Measurements from ENCODE around the gene SLC38A7.
"Not testable (repeated sequence)": the region's sequence is repeated elsewhere in the genome, so short reads cannot be mapped to it uniquely, and the experiment has no call there.

Gene SLC38A7

DNA sequence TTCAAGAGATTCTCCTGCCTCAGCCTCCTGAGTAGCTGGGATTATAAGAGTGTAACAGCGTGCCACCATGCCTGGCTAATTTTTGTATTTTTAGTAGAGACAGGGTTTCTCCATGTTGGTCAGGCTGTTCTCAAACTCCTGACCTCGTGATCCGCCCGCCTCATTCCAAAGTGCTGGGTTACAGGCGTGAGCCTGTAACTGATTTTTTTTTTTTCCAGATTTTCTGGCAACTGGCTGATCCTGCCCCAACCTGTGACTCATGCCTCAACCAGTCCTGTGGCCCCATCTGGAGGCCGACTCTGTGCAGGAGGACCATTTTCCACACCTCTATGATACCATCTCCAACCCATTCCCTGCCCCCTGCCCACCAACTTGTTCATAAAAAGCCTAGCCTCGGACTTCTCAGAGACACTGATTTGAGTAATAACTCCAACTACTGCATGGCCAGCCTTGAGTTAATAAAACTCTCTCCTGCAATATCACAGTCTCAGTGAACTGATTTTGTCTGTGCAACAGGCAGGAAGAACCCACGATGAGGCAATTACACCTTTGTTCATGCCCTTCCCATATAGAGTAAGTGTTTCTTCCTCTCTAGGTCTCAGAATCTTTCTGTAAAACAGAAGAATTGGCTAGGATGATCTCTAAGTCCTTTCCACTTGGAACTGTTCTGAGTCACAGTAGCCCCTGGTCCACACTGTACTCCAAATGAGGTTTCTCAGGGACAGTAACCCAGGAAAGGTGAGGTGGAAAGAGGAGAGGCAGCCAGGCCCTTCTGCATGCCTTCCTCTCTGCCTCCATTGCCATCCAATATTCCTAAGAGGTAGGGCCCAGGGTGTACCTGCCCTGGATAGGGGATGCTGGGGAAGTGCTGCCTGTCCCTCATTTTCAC lies 46.2 kb downstream of the SLC38A7 start:
- ATAC-seq (replicated peaks): no peak
- H3K4me3 Mint-ChIP-seq: no peak overlapping the region
- DNase-seq: no peak
- H3K9me3 Mint-ChIP-seq: no peaks in the 10 kb centered on the region
- no peaks in the 10 kb centered on the region for H3K36me3 Mint-ChIP-seq (ENCODE audit: insufficient read depth)
- H3K27me3 Mint-ChIP-seq: peaks cover 6 to 27% of the 10 kb centered on the region in 2 donors
- H3K27ac Mint-ChIP-seq: no peak overlapping the region
- H3K4me1 Mint-ChIP-seq (ENCODE audit: low read depth in 2 of 2): no peaks in the 10 kb centered on the region

GRCh38 chr16:58637021-58637420 lies 47.5 kb downstream of the SLC38A7 start:
- H3K27me3 Mint-ChIP-seq: peaks cover 6 to 27% of the 10 kb centered on the region in 2 donors
- not testable (repeated sequence) for H3K4me1 Mint-ChIP-seq (ENCODE audit: low read depth in 2 of 2); ATAC-seq (replicated peaks); H3K27ac Mint-ChIP-seq; H3K9me3 Mint-ChIP-seq; H3K36me3 Mint-ChIP-seq (ENCODE audit: insufficient read depth); H3K4me3 Mint-ChIP-seq; DNase-seq

GRCh38 chr16:58636466-58636865 lies 48.1 kb downstream of the SLC38A7 start:
- no peak for DNase-seq
- Mint-ChIP-seq H3K27ac (no peak overlapping the region), H3K4me3 (no peak overlapping the region), H3K9me3 (no peaks in the 10 kb centered on the region), H3K27me3 (peaks cover 6 to 27% of the 10 kb centered on the region in 2 donors), H3K4me1 (ENCODE audit: low read depth in 2 of 2) (no peaks in the 10 kb centered on the region), H3K36me3 (ENCODE audit: insufficient read depth) (peaks cover under 1% of the 10 kb centered on the region)
- ATAC-seq (replicated peaks): no peak

GRCh38 chr16:58635502-58635901 lies 49.1 kb downstream of the SLC38A7 start:
- Mint-ChIP-seq H3K36me3 (ENCODE audit: insufficient read depth) (peaks cover 10% of the 10 kb centered on the region), H3K4me3 (no peak overlapping the region), H3K4me1 (ENCODE audit: low read depth in 2 of 2) (peaks cover 2 to 3% of the 10 kb centered on the region in 2 donors), H3K27ac (no peak overlapping the region), H3K27me3 (peaks cover 6 to 27% of the 10 kb centered on the region in 2 donors), H3K9me3 (no peaks in the 10 kb centered on the region)
- ATAC-seq (replicated peaks) (no peak), DNase-seq (no peak)

DNA sequence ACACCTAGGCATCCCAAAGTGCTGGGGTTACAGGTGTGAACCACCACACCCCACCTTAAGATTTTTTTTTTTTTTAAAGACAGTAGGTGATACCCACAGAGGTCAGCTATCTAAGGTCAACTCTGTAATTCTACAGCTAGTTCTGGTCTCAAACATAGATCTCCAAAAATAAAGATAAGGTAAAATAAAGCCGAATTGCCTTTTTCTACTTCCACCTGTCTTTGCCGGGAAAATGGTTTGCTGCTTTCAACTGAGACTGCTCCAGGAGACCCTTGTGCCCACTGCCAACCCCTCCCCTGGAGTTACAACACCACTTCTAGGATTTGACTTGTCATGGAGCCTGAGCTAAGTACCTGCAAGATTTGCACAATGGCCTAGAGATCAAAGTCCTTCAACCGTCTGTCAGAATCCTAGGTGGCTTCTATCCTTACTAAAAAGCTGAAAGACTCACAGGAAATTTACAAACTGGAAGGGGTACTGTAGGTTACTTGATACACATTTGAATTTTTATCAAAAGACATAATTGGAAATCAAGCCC lies 50.2 kb downstream of the SLC38A7 start:
- ATAC-seq (replicated peaks) (no peak), DNase-seq (no peak)
- Mint-ChIP-seq H3K36me3 (ENCODE audit: insufficient read depth) (peaks cover 22% of the 10 kb centered on the region), H3K9me3 (no peaks in the 10 kb centered on the region), H3K4me1 (ENCODE audit: low read depth in 2 of 2) (peaks cover 12% of the 10 kb centered on the region in 2 donors), H3K4me3 (no peak overlapping the region), H3K27ac (no peak overlapping the region), H3K27me3 (peaks cover 0 to 20% of the 10 kb centered on the region in 2 donors)

GRCh38 chr16:58629733-58630640 lies 54.6 kb downstream of the SLC38A7 start, which contains the start of gene CNOT1:
Gene CNOT1 (minus strand): TSS chr16:58629826. CDS start chr16:58599337, 30,489 bp downstream.
- Mint-ChIP-seq H3K27me3 (no peaks in the 10 kb centered on the region), H3K36me3 (ENCODE audit: insufficient read depth) (peaks cover 52% of the 10 kb centered on the region), H3K9me3 (no peaks in the 10 kb centered on the region), H3K4me1 (ENCODE audit: low read depth in 2 of 2) (peaks cover 29 to 34% of the 10 kb centered on the region in 2 donors), H3K27ac (peak within 1 kb of the TSS; percentile 100), H3K4me3 (peak within 1 kb of the TSS; percentile 100)
- DNase-seq (peak; percentile 97 to 98 (median 98)), ATAC-seq (replicated peaks) (peak; percentile 83)

DNA sequence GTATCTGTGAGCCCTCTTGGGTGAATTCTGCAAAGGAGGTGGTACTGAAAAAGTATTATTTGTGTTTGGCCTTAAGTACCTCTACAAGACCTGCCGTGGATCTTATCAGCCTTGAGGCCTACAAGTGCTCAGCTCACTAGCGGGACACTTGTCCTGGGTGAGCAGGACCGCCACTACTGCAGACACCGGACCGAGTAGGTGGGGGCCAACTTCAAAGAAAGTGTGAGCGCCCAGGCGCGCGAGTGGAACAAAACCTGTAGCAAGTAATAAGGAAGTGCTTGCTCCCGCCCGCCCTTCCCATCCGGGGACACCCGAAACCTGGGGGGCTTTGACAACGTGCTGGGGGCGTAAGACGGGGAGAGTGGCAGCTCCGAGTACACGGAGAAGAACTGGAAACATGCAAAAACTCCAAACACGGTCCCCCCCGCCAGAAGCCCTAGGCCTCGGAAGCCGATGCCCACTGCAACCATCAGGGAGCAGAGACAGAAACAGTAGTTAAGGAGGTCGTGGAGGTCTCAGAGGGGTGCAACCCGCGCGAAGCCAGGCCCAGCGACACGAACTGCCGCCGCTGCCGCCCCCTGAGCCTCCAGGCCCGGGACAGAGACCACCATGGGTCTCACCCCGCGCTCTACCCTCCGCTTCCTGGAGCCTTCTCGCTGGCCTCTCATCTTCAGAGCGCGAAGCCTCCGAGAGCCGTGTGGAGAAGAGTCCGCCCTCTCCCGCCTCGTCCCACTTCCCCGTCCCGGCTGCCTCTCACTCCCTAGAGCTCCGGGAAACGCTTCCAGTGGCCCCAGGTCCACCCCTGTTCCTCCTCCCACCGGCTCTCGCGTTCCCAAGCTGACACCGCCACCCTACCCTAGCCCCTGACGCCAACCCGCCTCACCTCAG lies 55.5 kb downstream of the SLC38A7 start:
- H3K27me3 Mint-ChIP-seq: no peaks in the 10 kb centered on the region
- H3K4me1 Mint-ChIP-seq (ENCODE audit: low read depth in 2 of 2): peaks cover 37 to 38% of the 10 kb centered on the region in 2 donors
- peak overlapping the region; percentile 100 for H3K4me3 Mint-ChIP-seq
- peak overlapping the region; percentile 100 for H3K27ac Mint-ChIP-seq
- peaks cover 61% of the 10 kb centered on the region for H3K36me3 Mint-ChIP-seq (ENCODE audit: insufficient read depth)
- no peaks in the 10 kb centered on the region for H3K9me3 Mint-ChIP-seq
- ATAC-seq (replicated peaks) (no peak), DNase-seq (peak; percentile 18 to 33 (median 25))

GRCh38 chr16:58624209-58624608 lies 60.4 kb downstream of the SLC38A7 start:
- ATAC-seq (replicated peaks) (no peak), DNase-seq (no peak)
- peaks cover 87% of the 10 kb centered on the region for H3K36me3 Mint-ChIP-seq (ENCODE audit: insufficient read depth)
- H3K9me3 Mint-ChIP-seq: no peaks in the 10 kb centered on the region
- H3K27me3 Mint-ChIP-seq: no peaks in the 10 kb centered on the region
- peaks cover 35 to 36% of the 10 kb centered on the region in 2 donors for H3K4me1 Mint-ChIP-seq (ENCODE audit: low read depth in 2 of 2)
- H3K4me3 Mint-ChIP-seq: peak overlapping the region in 1 of 2 donors; percentile 27
- H3K27ac Mint-ChIP-seq: no peak overlapping the region

DNA sequence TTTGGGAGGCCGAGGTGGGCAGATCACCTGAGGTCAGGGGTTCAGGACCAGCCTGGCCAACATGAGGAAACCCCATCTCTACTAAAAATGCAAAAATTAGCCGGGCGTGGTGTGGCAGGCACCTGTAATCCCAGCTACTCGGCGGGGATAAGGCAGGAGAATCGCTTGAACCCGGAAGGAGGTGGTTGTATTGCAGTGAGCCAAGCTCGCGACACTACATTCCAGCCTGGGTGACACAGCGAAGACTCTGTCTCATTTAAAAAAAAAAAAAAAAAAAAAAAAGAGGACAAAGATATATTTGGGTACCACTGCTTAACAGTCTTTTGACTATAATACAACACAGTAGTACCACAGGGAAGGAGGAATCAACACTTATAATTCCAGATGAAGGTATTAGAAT lies 64.2 kb downstream of the SLC38A7 start:
- Mint-ChIP-seq H3K27ac (peak overlapping the region; percentile 15 to 59), H3K27me3 (no peaks in the 10 kb centered on the region), H3K4me1 (ENCODE audit: low read depth in 2 of 2) (peaks cover 22 to 28% of the 10 kb centered on the region in 2 donors), H3K36me3 (ENCODE audit: insufficient read depth) (peaks cover 93% of the 10 kb centered on the region), H3K4me3 (no peak overlapping the region), H3K9me3 (no peaks in the 10 kb centered on the region)
- DNase-seq (no peak), ATAC-seq (replicated peaks) (no peak)

GRCh38 chr16:58615280-58615679 lies 69.3 kb downstream of the SLC38A7 start:
- peak overlapping the region; percentile 47 to 81 for H3K27ac Mint-ChIP-seq
- no peak for DNase-seq
- no peak for ATAC-seq (replicated peaks)
- H3K27me3 Mint-ChIP-seq: no peaks in the 10 kb centered on the region
- H3K36me3 Mint-ChIP-seq (ENCODE audit: insufficient read depth): peaks cover 73% of the 10 kb centered on the region
- no peaks in the 10 kb centered on the region for H3K9me3 Mint-ChIP-seq
- peaks cover 20 to 35% of the 10 kb centered on the region in 2 donors for H3K4me1 Mint-ChIP-seq (ENCODE audit: low read depth in 2 of 2)
- no peak overlapping the region for H3K4me3 Mint-ChIP-seq
